Activated CD8-positive, alpha-beta T cell treated with anti-CD3 and anti-CD28 coated beads for 36 hours (primary cell): ENCODE measurements around the gene FAM25G. TPM values are rescaled to one million over a fixed set of nuclear protein-coding genes. Genes with fewer than 3 reads are reported as not detected.
"Not testable (repeated sequence)": the region's sequence is repeated elsewhere in the genome, so short reads cannot be mapped to it uniquely, and the experiment has no call there.

ENCODE experiments used
- ATAC-seq: fragments of 200-7000 bp; cut with Tn5 transposase; one replicate; pipeline ENCODE4 v1.10.0; 2021; ENCODE audit warnings: mild to moderate bottlenecking, moderate library complexity
- CTCF ChIA-PET: fragments of 350-600 bp; sonication (Branson Sonifier 250); formaldehyde crosslinking; loops from one replicate; lab custom pipeline; 2021; ENCODE audit warnings: antibody characterized with exemption; lab: Charles Lee
- POLR2A ChIA-PET: fragments of 350-600 bp; sonication (Branson Sonifier 250); formaldehyde crosslinking; loops from one replicate; lab custom pipeline; 2021; ENCODE audit warnings: antibody characterized with exemption; lab: Charles Lee
- DNase-seq: peaks from one replicate; pipeline ENCODE4 v3.0.0-alpha.2; 2020
- H3K27ac Mint-ChIP-seq: one replicate; pipeline ENCODE4 v1.8.0; 2021; ENCODE audit warnings: mild to moderate bottlenecking, mixed read lengths
- H3K27me3 Mint-ChIP-seq: one replicate; pipeline ENCODE4 v1.8.0; 2021; ENCODE audit warnings: mixed read lengths
- H3K36me3 Mint-ChIP-seq: one replicate; pipeline ENCODE4 v1.8.0; 2021; ENCODE audit warnings: low read depth, mixed read lengths
- H3K4me1 Mint-ChIP-seq: one replicate; pipeline ENCODE4 v1.8.0; 2021; ENCODE audit warnings: low read depth, mixed read lengths
- H3K4me3 Mint-ChIP-seq: one replicate; pipeline ENCODE4 v1.8.0; 2021; ENCODE audit warnings: mild to moderate bottlenecking, moderate library complexity, mixed read lengths
- H3K9me3 Mint-ChIP-seq: one replicate; pipeline ENCODE4 v1.8.0; 2021; ENCODE audit warnings: mixed read lengths
- intact Hi-C: fragments of 100-400 bp; cut with micrococcal nuclease; formaldehyde crosslinking; loops from one replicate; pipeline ENCODE4 v1.10.0; 2022
- total RNA-seq, 2 experiments: library from RNA; stranded (reverse); gene quantifications; one replicate each; pipeline ENCODE4 v1.2.3, GENCODE V29; 2021

The FAM25G gene
- total RNA-seq, 2 experiments from 2014 or later = not detected

GRCh38 chr10:47480133-47480532 is 11.4 kb downstream of the FAM25G start:
- H3K4me3 Mint-ChIP-seq, H3K9me3 Mint-ChIP-seq, H3K27ac Mint-ChIP-seq, intact Hi-C loops, ATAC-seq, DNase-seq, H3K36me3 Mint-ChIP-seq, H3K27me3 Mint-ChIP-seq, H3K4me1 Mint-ChIP-seq, CTCF ChIA-PET, POLR2A ChIA-PET: not testable (repeated sequence)

GRCh38 chr10:47478114-47478513 is 13.4 kb downstream of the FAM25G start:
- H3K4me1 Mint-ChIP-seq, ATAC-seq, H3K27me3 Mint-ChIP-seq, H3K36me3 Mint-ChIP-seq, H3K27ac Mint-ChIP-seq, POLR2A ChIA-PET, DNase-seq, CTCF ChIA-PET, H3K4me3 Mint-ChIP-seq, intact Hi-C loops, H3K9me3 Mint-ChIP-seq: not testable (repeated sequence)

- intact Hi-C loops, H3K4me1 Mint-ChIP-seq, H3K9me3 Mint-ChIP-seq, POLR2A ChIA-PET, CTCF ChIA-PET, DNase-seq, H3K36me3 Mint-ChIP-seq, H3K4me3 Mint-ChIP-seq, H3K27me3 Mint-ChIP-seq, H3K27ac Mint-ChIP-seq, ATAC-seq: not testable (repeated sequence)
These were observed 14.4 kb downstream of the FAM25G start for GRCh38 chr10:47477078-47477477.

- POLR2A ChIA-PET, H3K27ac Mint-ChIP-seq, H3K9me3 Mint-ChIP-seq, DNase-seq, intact Hi-C loops, H3K36me3 Mint-ChIP-seq, CTCF ChIA-PET, H3K4me1 Mint-ChIP-seq, H3K27me3 Mint-ChIP-seq, ATAC-seq, H3K4me3 Mint-ChIP-seq: not testable (repeated sequence)
These were observed 16.4 kb downstream of the FAM25G start for GRCh38 chr10:47475101-47475500.

GRCh38 chr10:47473516-47473915 is 18.0 kb downstream of the FAM25G start:
- H3K9me3 Mint-ChIP-seq, ATAC-seq, POLR2A ChIA-PET, CTCF ChIA-PET, DNase-seq, H3K36me3 Mint-ChIP-seq, H3K4me3 Mint-ChIP-seq, H3K27ac Mint-ChIP-seq, H3K4me1 Mint-ChIP-seq, intact Hi-C loops, H3K27me3 Mint-ChIP-seq: not testable (repeated sequence)

- H3K27ac Mint-ChIP-seq, H3K9me3 Mint-ChIP-seq, DNase-seq, H3K4me3 Mint-ChIP-seq, H3K27me3 Mint-ChIP-seq, POLR2A ChIA-PET, H3K36me3 Mint-ChIP-seq, CTCF ChIA-PET, intact Hi-C loops, H3K4me1 Mint-ChIP-seq: not testable (repeated sequence)
- ATAC-seq = peak; percentile 98
These were observed 18.9 kb downstream of the FAM25G start for GRCh38 chr10:47472647-47473046.

GRCh38 chr10:47472072-47472471 is 19.4 kb downstream of the FAM25G start:
- H3K27ac Mint-ChIP-seq, H3K4me1 Mint-ChIP-seq, H3K4me3 Mint-ChIP-seq, H3K27me3 Mint-ChIP-seq, H3K36me3 Mint-ChIP-seq, H3K9me3 Mint-ChIP-seq, CTCF ChIA-PET, intact Hi-C loops, POLR2A ChIA-PET, DNase-seq, ATAC-seq: not testable (repeated sequence)

- H3K36me3 Mint-ChIP-seq, POLR2A ChIA-PET, CTCF ChIA-PET, H3K27ac Mint-ChIP-seq, H3K4me3 Mint-ChIP-seq, DNase-seq, H3K9me3 Mint-ChIP-seq, ATAC-seq, intact Hi-C loops, H3K4me1 Mint-ChIP-seq, H3K27me3 Mint-ChIP-seq: not testable (repeated sequence)
These were observed 22.6 kb downstream of the FAM25G start for GRCh38 chr10:47468731-47469528.

- intact Hi-C loops, H3K9me3 Mint-ChIP-seq, CTCF ChIA-PET, H3K36me3 Mint-ChIP-seq, H3K27me3 Mint-ChIP-seq, H3K27ac Mint-ChIP-seq, H3K4me3 Mint-ChIP-seq, ATAC-seq, H3K4me1 Mint-ChIP-seq, DNase-seq, POLR2A ChIA-PET: not testable (repeated sequence)
These were observed 23.5 kb downstream of the FAM25G start for GRCh38 chr10:47467957-47468356.

- POLR2A ChIA-PET, H3K9me3 Mint-ChIP-seq, H3K27me3 Mint-ChIP-seq, ATAC-seq, intact Hi-C loops, H3K36me3 Mint-ChIP-seq, H3K4me1 Mint-ChIP-seq, H3K27ac Mint-ChIP-seq, CTCF ChIA-PET, DNase-seq, H3K4me3 Mint-ChIP-seq: not testable (repeated sequence)
These were observed 24.0 kb downstream of the FAM25G start for GRCh38 chr10:47467458-47467857.

GRCh38 chr10:47465216-47465917 is 26.1 kb downstream of the FAM25G start:
- H3K27ac Mint-ChIP-seq, POLR2A ChIA-PET, intact Hi-C loops, H3K4me3 Mint-ChIP-seq, ATAC-seq, DNase-seq, H3K27me3 Mint-ChIP-seq, H3K4me1 Mint-ChIP-seq, CTCF ChIA-PET, H3K9me3 Mint-ChIP-seq, H3K36me3 Mint-ChIP-seq: not testable (repeated sequence)
